ENCODE measurements around the gene KCTD3. TPM values are rescaled to one million over a fixed set of nuclear protein-coding genes. Genes with fewer than 3 reads are reported as not detected.

The KCTD3 gene
- total RNA-seq, 6 experiments from 2014 or later = 33.0 to 43.5 (median 39.3) TPM

DNA sequence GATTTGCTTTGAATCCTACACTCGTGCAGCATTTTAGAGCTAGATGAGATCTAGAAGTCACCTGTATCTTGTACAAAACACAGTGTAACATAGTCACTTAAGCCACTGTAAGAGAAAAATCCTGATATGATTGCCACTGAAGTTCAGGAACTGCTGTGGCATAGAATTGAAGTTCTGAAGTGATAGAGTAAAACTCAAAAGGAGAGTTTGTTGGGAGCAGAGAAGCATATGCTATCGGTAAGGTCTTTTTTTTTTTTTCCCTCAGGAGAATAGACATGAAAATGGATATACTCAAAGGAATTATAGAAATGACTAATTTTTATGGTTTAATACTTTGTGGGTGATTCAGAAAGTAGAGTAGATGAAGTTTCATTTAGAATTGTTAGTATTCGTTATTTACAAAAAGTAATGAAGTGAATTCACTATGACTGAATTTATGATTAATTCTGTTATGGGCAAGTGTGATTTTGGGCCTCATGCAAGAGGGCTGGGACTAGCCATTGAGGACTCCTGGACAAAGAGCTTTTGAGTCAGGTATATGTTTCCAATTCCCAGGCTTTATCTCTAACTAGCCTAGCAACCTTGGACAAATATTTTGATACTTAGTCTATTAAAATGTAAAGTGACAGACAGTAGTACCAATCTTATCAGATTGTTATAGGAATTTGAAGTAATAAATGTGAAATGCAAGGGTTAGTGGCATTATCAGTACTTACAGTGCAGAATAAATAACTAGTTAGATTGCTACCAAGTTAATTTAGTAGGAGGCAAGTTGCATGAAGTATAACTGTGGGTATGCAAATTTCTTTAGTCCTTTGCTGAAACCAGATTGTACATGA lies 3.1 kb downstream of the KCTD3 start:
- Histone ChIP-seq H3K9me3 (no peaks in the 10 kb centered on the region), H3K4me1 (peaks cover 0 to 33% (median 15%) of the 10 kb centered on the region in 4 donors), H3K4me3 (no peak overlapping the region), H3K27ac (no peak overlapping the region), H3K36me3 (no peaks in the 10 kb centered on the region), H3K27me3 (no peaks in the 10 kb centered on the region)
- intact Hi-C loops (cut with DNase I) = no loop called here
- DNase-seq (no peak), ATAC-seq (no peak)
- TF ChIP-seq POLR2A (IDR thresholded peaks at IDR 0.05) = no peak
- TF ChIP-seq, protein P1, sequence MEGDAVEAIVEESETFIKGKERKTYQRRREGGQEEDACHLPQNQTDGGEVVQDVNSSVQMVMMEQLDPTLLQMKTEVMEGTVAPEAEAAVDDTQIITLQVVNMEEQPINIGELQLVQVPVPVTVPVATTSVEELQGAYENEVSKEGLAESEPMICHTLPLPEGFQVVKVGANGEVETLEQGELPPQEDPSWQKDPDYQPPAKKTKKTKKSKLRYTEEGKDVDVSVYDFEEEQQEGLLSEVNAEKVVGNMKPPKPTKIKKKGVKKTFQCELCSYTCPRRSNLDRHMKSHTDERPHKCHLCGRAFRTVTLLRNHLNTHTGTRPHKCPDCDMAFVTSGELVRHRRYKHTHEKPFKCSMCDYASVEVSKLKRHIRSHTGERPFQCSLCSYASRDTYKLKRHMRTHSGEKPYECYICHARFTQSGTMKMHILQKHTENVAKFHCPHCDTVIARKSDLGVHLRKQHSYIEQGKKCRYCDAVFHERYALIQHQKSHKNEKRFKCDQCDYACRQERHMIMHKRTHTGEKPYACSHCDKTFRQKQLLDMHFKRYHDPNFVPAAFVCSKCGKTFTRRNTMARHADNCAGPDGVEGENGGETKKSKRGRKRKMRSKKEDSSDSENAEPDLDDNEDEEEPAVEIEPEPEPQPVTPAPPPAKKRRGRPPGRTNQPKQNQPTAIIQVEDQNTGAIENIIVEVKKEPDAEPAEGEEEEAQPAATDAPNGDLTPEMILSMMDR (IDR thresholded peaks at IDR 0.05) = no peak
- 48% methylated on average over 3 of the region's 3 CpGs for WGBS (ENCODE audit: insufficient coverage, low coverage, low lambda C conversion rate, missing lambda C conversion rate)

DNA sequence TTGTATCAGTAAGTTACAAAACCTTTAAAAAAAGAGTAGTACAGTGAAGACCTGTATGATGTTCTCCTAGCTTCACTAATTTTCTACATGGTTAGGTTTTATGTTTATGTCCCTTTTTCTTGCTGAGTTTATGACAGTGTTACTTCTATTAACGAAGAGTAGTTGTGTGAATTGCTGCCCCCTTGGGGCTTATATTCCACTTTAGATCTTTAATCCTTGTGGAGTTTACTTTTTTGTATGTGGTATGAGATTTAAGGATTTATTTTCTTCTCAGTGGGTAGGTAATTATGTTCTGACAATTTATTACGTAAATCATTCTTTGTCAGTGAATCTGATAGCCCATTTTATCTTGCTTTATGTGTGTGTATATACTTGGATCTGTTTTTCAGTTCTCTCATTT lies 14.8 kb downstream of the KCTD3 start:
- Histone ChIP-seq H3K27me3 (no peaks in the 10 kb centered on the region), H3K4me1 (peaks cover 0 to 13% (median 3%) of the 10 kb centered on the region in 4 donors), H3K4me3 (no peak overlapping the region), H3K9me3 (no peaks in the 10 kb centered on the region), H3K36me3 (peaks cover 0 to 48% (median 13%) of the 10 kb centered on the region in 4 donors), H3K27ac (no peak overlapping the region)
- TF ChIP-seq POLR2A (IDR thresholded peaks at IDR 0.05) = no peak
- TF ChIP-seq, protein P1 (IDR thresholded peaks at IDR 0.05) = no peak
- intact Hi-C loops (cut with DNase I) = no loop called here
- ATAC-seq = no peak
- no peak for DNase-seq
- WGBS (ENCODE audit: insufficient coverage, low coverage, low lambda C conversion rate, missing lambda C conversion rate) = 91% methylated on average over 2 of the region's 2 CpGs

DNA sequence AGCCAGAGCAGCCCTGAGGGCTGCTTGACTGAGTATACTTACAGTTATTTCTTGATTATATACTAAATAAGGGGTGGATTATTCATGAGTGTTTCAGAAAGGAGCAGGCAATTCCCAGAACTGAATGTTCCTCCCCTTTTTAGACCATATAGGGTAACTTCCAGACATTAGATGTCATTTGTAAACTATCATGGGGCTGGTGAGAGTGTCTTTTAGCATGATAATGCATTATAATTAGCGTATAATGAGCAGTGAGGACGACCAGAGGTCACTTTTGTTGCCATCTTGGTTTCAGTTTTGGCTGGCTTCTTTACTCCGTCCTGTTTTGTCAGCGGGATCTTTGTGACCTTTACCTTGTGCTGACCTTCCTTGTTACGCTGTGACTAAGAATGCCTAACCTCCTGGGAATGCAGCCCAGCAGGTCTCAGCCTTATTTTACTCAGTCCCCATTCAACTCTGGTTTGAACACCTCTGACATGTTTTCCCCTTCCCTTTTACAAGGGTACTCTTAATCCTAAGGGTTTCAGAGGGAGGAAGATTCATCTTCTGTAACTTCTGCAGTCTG lies 16.2 kb downstream of the KCTD3 start:
- Histone ChIP-seq H3K27me3 (no peaks in the 10 kb centered on the region), H3K27ac (peak overlapping the region in 2 of 3 donors; percentile 25 to 34), H3K9me3 (no peaks in the 10 kb centered on the region), H3K36me3 (peaks cover 0 to 36% (median 9%) of the 10 kb centered on the region in 4 donors), H3K4me3 (no peak overlapping the region), H3K4me1 (peaks cover 0 to 13% (median 3%) of the 10 kb centered on the region in 4 donors)
- intact Hi-C loops (cut with DNase I) = no loop called here
- DNase-seq (no peak), ATAC-seq (peak; percentile 76 to 97 (median 89))
- TF ChIP-seq POLR2A (IDR thresholded peaks at IDR 0.05) = no peak
- TF ChIP-seq, protein P1 (IDR thresholded peaks at IDR 0.05) = no peak
- 19% methylated on average over 5 of the region's 5 CpGs for WGBS (ENCODE audit: insufficient coverage, low coverage, low lambda C conversion rate, missing lambda C conversion rate)

DNA sequence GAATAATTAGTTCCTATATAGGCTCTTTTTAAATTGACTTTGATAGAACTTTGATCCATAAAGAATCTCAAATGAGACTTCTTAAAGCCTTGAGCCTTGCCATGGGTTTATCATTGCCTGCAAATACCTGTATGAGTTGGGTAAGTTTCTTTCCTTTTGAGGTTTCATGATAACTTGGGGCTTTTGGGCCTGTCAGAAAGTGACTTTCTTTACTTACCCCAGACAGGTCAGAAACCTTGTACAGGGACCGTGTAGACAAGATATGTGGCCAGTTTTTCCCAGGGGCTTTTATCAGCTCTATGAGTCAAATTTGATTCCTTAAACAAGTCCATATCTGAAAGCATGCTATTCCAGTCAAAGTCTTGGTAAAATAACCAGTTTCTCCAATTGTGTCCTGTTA lies 17.3 kb downstream of the KCTD3 start:
- no peak for ATAC-seq
- DNase-seq = no peak

More for the DNA sequence above, 17.3 kb downstream of the KCTD3 start:
- no peak overlapping the region for H3K4me3 ChIP-seq
- TF ChIP-seq, protein P1 (IDR thresholded peaks at IDR 0.05) = no peak
- TF ChIP-seq POLR2A (IDR thresholded peaks at IDR 0.05) = no peak
- no peaks in the 10 kb centered on the region for H3K9me3 ChIP-seq
- no peaks in the 10 kb centered on the region for H3K27me3 ChIP-seq
- intact Hi-C loops (cut with DNase I) = no loop called here
- H3K36me3 ChIP-seq = peaks cover 0 to 25% (median 8%) of the 10 kb centered on the region in 4 donors
- H3K27ac ChIP-seq = no peak overlapping the region
- 57% methylated on average over 1 of the region's 1 CpG for WGBS (ENCODE audit: insufficient coverage, low coverage, low lambda C conversion rate, missing lambda C conversion rate)
- peaks cover 0 to 13% (median 3%) of the 10 kb centered on the region in 4 donors for H3K4me1 ChIP-seq

Measured in right lobe of liver (tissue), 6 donors.